HEK293 (cell line): ENCODE results near the gene DBF4.

Experiments used
- BCL6B ChIP-seq: fragments of 450-650 bp; formaldehyde crosslinking; IDR thresholded peaks from 2 replicates; pipeline ENCODE4 v1.5.1; 2017; ENCODE audit warnings: missing biosample characterization, missing genetic modification characterization
- GLI2 ChIP-seq: fragments of 450-650 bp; formaldehyde crosslinking; IDR thresholded peaks from 2 replicates; pipeline ENCODE4; 2017; ENCODE audit warnings: missing biosample characterization, missing genetic modification characterization, low read depth, borderline replicate concordance
- GLIS2 ChIP-seq: fragments of 450-650 bp; formaldehyde crosslinking; IDR thresholded peaks from 2 replicates; pipeline ENCODE4 v1.5.1; 2016; ENCODE audit warnings: missing biosample characterization, missing genetic modification characterization
- HOXC10 ChIP-seq: sonication (generic); formaldehyde crosslinking; IDR thresholded peaks from 2 replicates; pipeline ENCODE4 v1.8.1; 2023; ENCODE audit warnings: mild to moderate bottlenecking, missing genetic modification reagents
- KLF7 ChIP-seq: fragments of 450-650 bp; formaldehyde crosslinking; IDR thresholded peaks from 2 replicates; pipeline ENCODE4 v1.5.1; 2016; ENCODE audit warnings: missing biosample characterization, missing genetic modification characterization, borderline replicate concordance
- KLF9 ChIP-seq: fragments of 450-650 bp; formaldehyde crosslinking; IDR thresholded peaks from 2 replicates; pipeline ENCODE4 v1.5.1; 2016; ENCODE audit warnings: missing biosample characterization, missing genetic modification characterization, low read depth
- MEIS1 ChIP-seq: sonication (generic); formaldehyde crosslinking; IDR thresholded peaks from 2 replicates; pipeline ENCODE4 v1.8.1; 2022; ENCODE audit warnings: missing genetic modification reagents, mild to moderate bottlenecking, borderline replicate concordance
- MYNN ChIP-seq: fragments of 450-650 bp; formaldehyde crosslinking; IDR thresholded peaks from 2 replicates; pipeline ENCODE4 v1.5.1; 2016; ENCODE audit warnings: missing biosample characterization, missing genetic modification characterization, borderline replicate concordance
- PATZ1 ChIP-seq: fragments of 450-650 bp; formaldehyde crosslinking; IDR thresholded peaks from 2 replicates; pipeline ENCODE4 v1.5.1; 2016; ENCODE audit warnings: missing biosample characterization, missing genetic modification characterization
- REST ChIP-seq: fragments of 450-650 bp; formaldehyde crosslinking; IDR thresholded peaks from 2 replicates; pipeline ENCODE4 v1.5.1; 2016; ENCODE audit warnings: missing biosample characterization, missing genetic modification characterization
- SP3 ChIP-seq: fragments of 450-650 bp; formaldehyde crosslinking; IDR thresholded peaks from 2 replicates; pipeline ENCODE4 v1.5.1; 2016; ENCODE audit warnings: missing biosample characterization, missing genetic modification characterization
- ZBTB20 ChIP-seq: fragments of 450-650 bp; formaldehyde crosslinking; IDR thresholded peaks from 2 replicates; pipeline ENCODE4 v1.5.1; 2016; ENCODE audit warnings: missing biosample characterization, missing genetic modification characterization
- ZBTB6 ChIP-seq: fragments of 450-650 bp; formaldehyde crosslinking; IDR thresholded peaks from 2 replicates; pipeline ENCODE4 v1.5.1; 2017; ENCODE audit warnings: missing biosample characterization, missing genetic modification characterization
- ZBTB7A ChIP-seq: fragments of 450-650 bp; formaldehyde crosslinking; IDR thresholded peaks from 2 replicates; pipeline ENCODE4 v1.5.1; 2016; ENCODE audit warnings: low read depth, missing biosample characterization, missing genetic modification characterization
- ZNF132 ChIP-seq: fragments of 450-650 bp; formaldehyde crosslinking; IDR thresholded peaks from 2 replicates; pipeline ENCODE4 v1.5.1; 2017; ENCODE audit warnings: missing biosample characterization, missing genetic modification characterization, borderline replicate concordance
- ZNF155 ChIP-seq: fragments of 450-650 bp; formaldehyde crosslinking; IDR thresholded peaks from 2 replicates; pipeline ENCODE4 v1.5.1; 2016; ENCODE audit warnings: missing biosample characterization, missing genetic modification characterization
- ZNF16 ChIP-seq: fragments of 450-650 bp; formaldehyde crosslinking; IDR thresholded peaks from 2 replicates; pipeline ENCODE4 v1.5.1; 2016; ENCODE audit warnings: low read depth, missing biosample characterization, missing genetic modification characterization
- ZNF174 ChIP-seq: fragments of 450-650 bp; formaldehyde crosslinking; IDR thresholded peaks from 2 replicates; pipeline ENCODE4 v1.5.0; 2017; ENCODE audit warnings: missing biosample characterization, mild to moderate bottlenecking, missing genetic modification characterization
- ZNF184 ChIP-seq: fragments of 450-650 bp; IDR thresholded peaks from 2 replicates; pipeline ENCODE4 v1.5.1; 2018; ENCODE audit warnings: missing biosample characterization, mild to moderate bottlenecking, missing genetic modification characterization
- ZNF211 ChIP-seq: fragments of 450-650 bp; formaldehyde crosslinking; IDR thresholded peaks from 2 replicates; pipeline ENCODE4 v1.5.1; 2016; ENCODE audit warnings: low read depth, missing biosample characterization, missing genetic modification characterization
- ZNF223 ChIP-seq: fragments of 450-650 bp; formaldehyde crosslinking; IDR thresholded peaks from 2 replicates; pipeline ENCODE4 v1.5.1; 2016; ENCODE audit warnings: missing biosample characterization, missing genetic modification characterization
- ZNF248 ChIP-seq: fragments of 450-650 bp; formaldehyde crosslinking; IDR thresholded peaks from 2 replicates; pipeline ENCODE4 v1.5.1; 2017; ENCODE audit warnings: missing biosample characterization, missing genetic modification characterization
- ZNF335 ChIP-seq: fragments of 450-650 bp; formaldehyde crosslinking; conservative IDR thresholded peaks from 2 replicates; pipeline ENCODE4 v1.5.1; 2016; ENCODE audit warnings: missing biosample characterization, missing genetic modification characterization
- ZNF350 ChIP-seq: fragments of 450-650 bp; formaldehyde crosslinking; IDR thresholded peaks from 2 replicates; pipeline ENCODE4 v1.5.0; 2017; ENCODE audit warnings: missing biosample characterization, mild to moderate bottlenecking, missing genetic modification characterization
- ZNF394 ChIP-seq: fragments of 450-650 bp; formaldehyde crosslinking; IDR thresholded peaks from 2 replicates; pipeline ENCODE4 v1.5.1; 2016; ENCODE audit warnings: missing biosample characterization, missing genetic modification characterization, mild to moderate bottlenecking, moderate library complexity, borderline replicate concordance
- ZNF529 ChIP-seq: fragments of 450-650 bp; formaldehyde crosslinking; IDR thresholded peaks from 2 replicates; pipeline ENCODE4 v1.5.1; 2017; ENCODE audit warnings: missing genetic modification characterization, missing biosample characterization; ENCODE audit not compliant: insufficient replicate concordance
- ZNF610 ChIP-seq: fragments of 450-650 bp; formaldehyde crosslinking; IDR thresholded peaks from 2 replicates; pipeline ENCODE4 v1.5.1; 2016; ENCODE audit warnings: missing biosample characterization, missing genetic modification characterization, borderline replicate concordance
- ZNF660 ChIP-seq: fragments of 450-650 bp; IDR thresholded peaks from 2 replicates; pipeline ENCODE4 v1.5.1; 2018; ENCODE audit warnings: missing biosample characterization, mild to moderate bottlenecking, missing genetic modification characterization
- ZNF664 ChIP-seq: fragments of 450-650 bp; formaldehyde crosslinking; IDR thresholded peaks from 2 replicates; pipeline ENCODE4 v1.5.1; 2016; ENCODE audit warnings: missing biosample characterization, missing genetic modification characterization
- ZNF776 ChIP-seq: fragments of 450-650 bp; formaldehyde crosslinking; IDR thresholded peaks from 2 replicates; pipeline ENCODE4 v1.5.0; 2017; ENCODE audit warnings: missing biosample characterization, missing genetic modification characterization, borderline replicate concordance
- ZSCAN30 ChIP-seq: fragments of 450-650 bp; IDR thresholded peaks from 2 replicates; pipeline ENCODE4 v1.5.1; 2018; ENCODE audit warnings: missing biosample characterization, mild to moderate bottlenecking, missing genetic modification characterization, moderate library complexity
- ZXDB ChIP-seq: fragments of 450-650 bp; formaldehyde crosslinking; IDR thresholded peaks from 2 replicates; pipeline ENCODE4 v1.5.1; 2016; ENCODE audit warnings: missing biosample characterization, missing genetic modification characterization

DBF4 gene

DNA sequence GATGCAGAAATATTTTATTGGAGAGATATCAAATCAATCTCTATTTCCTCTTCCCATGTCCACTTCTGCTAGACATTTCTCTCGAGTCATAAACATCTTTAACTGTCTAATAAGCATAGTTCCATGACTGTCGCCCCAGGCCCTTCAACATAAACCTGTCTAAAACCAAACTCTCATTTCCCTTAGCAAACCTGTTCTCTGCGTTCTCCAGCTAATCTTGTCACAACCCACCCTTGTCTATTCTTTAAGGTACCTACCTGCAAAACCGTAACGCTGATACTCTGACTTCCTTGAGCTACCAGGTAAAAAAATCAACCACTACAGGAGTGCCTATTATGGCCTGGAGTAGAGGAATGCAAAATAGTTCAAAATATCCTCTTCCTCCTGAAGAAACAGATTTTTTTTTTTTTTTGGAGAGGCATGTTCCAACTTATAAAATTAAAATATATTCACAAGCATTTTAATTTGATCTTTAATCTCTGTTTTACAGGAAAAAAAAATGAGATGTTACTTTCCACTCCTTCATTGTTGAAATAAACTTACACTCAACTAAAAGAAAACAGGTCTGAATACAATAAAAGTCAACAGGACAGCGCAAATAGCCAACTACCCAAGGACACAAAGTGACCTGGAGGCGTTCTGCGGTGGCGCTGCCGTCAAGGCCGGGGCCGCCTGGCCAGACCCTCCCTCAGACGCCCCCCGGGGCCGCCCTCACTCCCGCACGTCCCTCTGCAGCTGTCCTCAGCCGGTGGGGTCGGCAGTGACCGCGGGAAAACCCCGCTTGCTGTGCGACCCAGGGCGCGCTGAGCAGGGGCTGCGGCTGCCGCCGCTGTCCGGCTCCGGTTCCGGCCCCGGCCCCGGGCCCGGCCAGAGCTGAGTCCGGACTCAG lies 898 bp upstream of the DBF4 start (continued):
- no peak for TF ChIP-seq SP3 (tag by site-specific recombination)
- 0 out of 2 replicates have a peak, but pooled peaks have one; percentile 12 for TF ChIP-seq ZSCAN30
- TF ChIP-seq MEIS1 (CRISPR knock-in tag): no peak
- no peak for TF ChIP-seq ZNF610 (tag by site-specific recombination)
- TF ChIP-seq ZNF184 (tag by site-specific recombination): no peak
- TF ChIP-seq ZNF174 (tag by site-specific recombination): no peak
- no peak for TF ChIP-seq ZBTB6 (tag by site-specific recombination)
- 0 out of 2 replicates have a peak, but pooled peaks have one; percentile 26 for TF ChIP-seq PATZ1
- no peak for TF ChIP-seq ZBTB20 (tag by site-specific recombination)
- TF ChIP-seq ZNF335 (tag by site-specific recombination): peak; percentile 29; the same call in 1 of the 2 replicates
- TF ChIP-seq GLIS2 (tag by site-specific recombination): peak; percentile 80
- TF ChIP-seq BCL6B: no peak
- TF ChIP-seq KLF9 (tag by site-specific recombination): no peak
- no peak for TF ChIP-seq HOXC10 (CRISPR knock-in tag)
- no peak for TF ChIP-seq ZNF394
- TF ChIP-seq ZNF350 (tag by site-specific recombination): no peak
- TF ChIP-seq REST (tag by site-specific recombination): peak; percentile 59; the same call in 1 of the 2 replicates
- no peak for TF ChIP-seq KLF7 (tag by site-specific recombination)
- 0 out of 2 replicates have a peak, but pooled peaks have one; percentile 32 for TF ChIP-seq MYNN (tag by site-specific recombination)
- no peak for TF ChIP-seq ZNF776 (tag by site-specific recombination)
- no peak for TF ChIP-seq ZNF16 (tag by site-specific recombination)
- no peak for TF ChIP-seq ZNF223 (tag by site-specific recombination)
- no peak for TF ChIP-seq ZNF155 (tag by site-specific recombination)
- TF ChIP-seq ZNF529 (tag by site-specific recombination): no peak
- 0 out of 2 replicates have a peak, but pooled peaks have one; percentile 40 for TF ChIP-seq ZBTB7A (tag by site-specific recombination)
- peak; percentile 58; the same call in 1 of the 2 replicates for TF ChIP-seq ZNF664
- TF ChIP-seq GLI2 (tag by site-specific recombination): no peak
- no peak for TF ChIP-seq ZNF132 (tag by site-specific recombination)
- peak; percentile 45; the same call in 1 of the 2 replicates for TF ChIP-seq ZXDB (tag by site-specific recombination)
- no peak for TF ChIP-seq ZNF660 (tag by site-specific recombination)
- TF ChIP-seq ZNF211 (tag by site-specific recombination): no peak
- no peak for TF ChIP-seq ZNF248 (tag by site-specific recombination)
